Measurements from ENCODE around the gene MAPKAPK5. TPM values are rescaled to one million over a fixed set of nuclear protein-coding genes. Genes with fewer than 3 reads are reported as not detected.

The MAPKAPK5 gene
- total RNA-seq, 1 experiment from 2014 or later: 85.7 TPM

DNA sequence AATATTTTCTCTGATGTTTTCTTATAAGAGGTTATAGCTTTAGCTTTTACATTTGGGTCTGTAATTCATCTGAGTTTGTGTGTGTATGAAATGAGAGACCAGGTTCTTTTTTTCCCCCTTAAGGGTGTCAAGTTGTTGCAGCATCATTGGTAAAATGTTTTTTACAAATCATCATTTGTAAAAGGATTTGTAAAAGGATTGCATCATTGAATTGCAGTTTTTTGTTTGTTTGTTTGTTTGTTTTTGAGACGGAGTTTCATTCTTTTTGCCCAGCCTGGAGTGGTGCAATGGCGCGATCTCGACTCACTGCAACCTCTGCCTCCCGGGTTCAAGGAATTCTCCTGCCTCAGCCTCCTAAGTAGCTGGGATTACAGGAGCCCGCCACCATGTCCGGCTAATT lies 31.1 kb downstream of the MAPKAPK5 start:
- Histone ChIP-seq H3T11ph (ENCODE audit: low read length) (no peak overlapping the region), H3K27ac (ENCODE audit: insufficient read length, low read depth, low read length) (no peak overlapping the region), H2BK5ac (ENCODE audit: insufficient read length, low read length) (no peak overlapping the region), H3K4me2 (ENCODE audit: insufficient read depth, insufficient read length, low read length) (no peak overlapping the region), H2AFZ (ENCODE audit: low read length) (no peak overlapping the region), H4K5ac (ENCODE audit: insufficient read length, low read depth, low read length) (no peak overlapping the region), H3K9me3 (ENCODE audit: control insufficient read depth, low read depth, low read length) (no peaks in the 10 kb centered on the region), H3K27me3 (ENCODE audit: insufficient read depth, low read length) (no peaks in the 10 kb centered on the region), H3K9ac (ENCODE audit: extremely low read depth, insufficient read length, low read length) (no peak overlapping the region), H3K14ac (ENCODE audit: insufficient read depth, low read length) (no peak overlapping the region), H4K8ac (replicated peaks; ENCODE audit: insufficient read length, low read depth, low read length) (no peak overlapping the region), H3K23ac (ENCODE audit: insufficient read length, low read depth, low read length) (no peak overlapping the region), H3K56ac (ENCODE audit: insufficient read length, low read depth, low read length) (no peak overlapping the region), H3K79me2 (ENCODE audit: insufficient read depth, low read length) (no peaks in the 10 kb centered on the region), H2BK20ac (ENCODE audit: low read depth, low read length, poor library complexity, severe bottlenecking) (no peak overlapping the region), H2BK12ac (ENCODE audit: insufficient read length, low read depth, low read length) (no peak overlapping the region), H2AK5ac (ENCODE audit: insufficient read length, low read length) (no peak overlapping the region), H3K23me2 (ENCODE audit: insufficient read length, low read depth, low read length, poor library complexity, severe bottlenecking) (no peaks in the 10 kb centered on the region), H4K20me1 (ENCODE audit: control insufficient read depth, insufficient read depth, insufficient read length) (no peaks in the 10 kb centered on the region), H2BK15ac (ENCODE audit: low read depth, low read length) (no peak overlapping the region), H3K4ac (ENCODE audit: low read depth, low read length) (no peak overlapping the region), H3K18ac (ENCODE audit: insufficient read length, low read depth, low read length) (no peak overlapping the region), H3K79me1 (ENCODE audit: insufficient read depth, low read depth, low read length, poor library complexity, severe bottlenecking) (peaks cover 5% of the 10 kb centered on the region), H4K91ac (ENCODE audit: insufficient read length, low read depth, low read length) (no peak overlapping the region), H2BK120ac (ENCODE audit: low read depth, low read length, poor library complexity, severe bottlenecking) (no peak overlapping the region), H3K4me1 (ENCODE audit: insufficient read depth, low read length) (peaks cover 5% of the 10 kb centered on the region)
- TF ChIP-seq, protein P1, sequence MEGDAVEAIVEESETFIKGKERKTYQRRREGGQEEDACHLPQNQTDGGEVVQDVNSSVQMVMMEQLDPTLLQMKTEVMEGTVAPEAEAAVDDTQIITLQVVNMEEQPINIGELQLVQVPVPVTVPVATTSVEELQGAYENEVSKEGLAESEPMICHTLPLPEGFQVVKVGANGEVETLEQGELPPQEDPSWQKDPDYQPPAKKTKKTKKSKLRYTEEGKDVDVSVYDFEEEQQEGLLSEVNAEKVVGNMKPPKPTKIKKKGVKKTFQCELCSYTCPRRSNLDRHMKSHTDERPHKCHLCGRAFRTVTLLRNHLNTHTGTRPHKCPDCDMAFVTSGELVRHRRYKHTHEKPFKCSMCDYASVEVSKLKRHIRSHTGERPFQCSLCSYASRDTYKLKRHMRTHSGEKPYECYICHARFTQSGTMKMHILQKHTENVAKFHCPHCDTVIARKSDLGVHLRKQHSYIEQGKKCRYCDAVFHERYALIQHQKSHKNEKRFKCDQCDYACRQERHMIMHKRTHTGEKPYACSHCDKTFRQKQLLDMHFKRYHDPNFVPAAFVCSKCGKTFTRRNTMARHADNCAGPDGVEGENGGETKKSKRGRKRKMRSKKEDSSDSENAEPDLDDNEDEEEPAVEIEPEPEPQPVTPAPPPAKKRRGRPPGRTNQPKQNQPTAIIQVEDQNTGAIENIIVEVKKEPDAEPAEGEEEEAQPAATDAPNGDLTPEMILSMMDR (conservative IDR thresholded peaks at IDR 0.05): no peak
- Mint-ChIP-seq H3K27me3 (ENCODE audit: low read depth) (no peaks in the 10 kb centered on the region), H3K27ac (no peak overlapping the region; a peak in 1 of 7 replicates), H3K9me3 (peaks cover 0 to 3% of the 10 kb centered on the region in 2 experiments; a peak in 1 of 5 replicates), H3K4me3 (no peak overlapping the region), H3K36me3 (ENCODE audit: insufficient read depth in 1 of 3, low read depth in 3 of 3) (peaks cover 40 to 68% (median 64%) of the 10 kb centered on the region in 3 experiments; a peak in 6 of 7 replicates), H3K4me1 (peaks cover 25 to 30% of the 10 kb centered on the region in 2 experiments)
- no CpG with 5 or more reads among the region's 7 CpGs for WGBS (ENCODE audit: extremely low coverage, insufficient read length, low lambda C conversion rate)
- DNase-seq: no peak

Data from H9 (cell line).